GM18867 (cell line): Measurements from ENCODE around the gene STEAP4.

Experiments used
- ATAC-seq: cut with Tn5 transposase; IDR thresholded peaks from one replicate; pipeline ENCODE4 v1.9.1; 2021; ENCODE audit warnings: mild to moderate bottlenecking, moderate library complexity; ENCODE audit not compliant: unreplicated experiment

Gene STEAP4

GRCh38 chr7:88224601-88225275 lies 82.0 kb downstream of the STEAP4 start:
- ATAC-seq: no peak

GRCh38 chr7:88223265-88223664 lies 83.4 kb downstream of the STEAP4 start:
- no peak for ATAC-seq
